HG03280 (cell line): Measurements from ENCODE around the gene RAB20.
A peak's percentile ranks its signal among the peaks of the same experiment; 100 is the strongest.

Experiments
- ATAC-seq: cut with Tn5 transposase; IDR thresholded peaks from one replicate; pipeline ENCODE4 v1.9.1; 2021; ENCODE audit warnings: mild to moderate bottlenecking, moderate library complexity; ENCODE audit not compliant: unreplicated experiment

Gene RAB20

DNA sequence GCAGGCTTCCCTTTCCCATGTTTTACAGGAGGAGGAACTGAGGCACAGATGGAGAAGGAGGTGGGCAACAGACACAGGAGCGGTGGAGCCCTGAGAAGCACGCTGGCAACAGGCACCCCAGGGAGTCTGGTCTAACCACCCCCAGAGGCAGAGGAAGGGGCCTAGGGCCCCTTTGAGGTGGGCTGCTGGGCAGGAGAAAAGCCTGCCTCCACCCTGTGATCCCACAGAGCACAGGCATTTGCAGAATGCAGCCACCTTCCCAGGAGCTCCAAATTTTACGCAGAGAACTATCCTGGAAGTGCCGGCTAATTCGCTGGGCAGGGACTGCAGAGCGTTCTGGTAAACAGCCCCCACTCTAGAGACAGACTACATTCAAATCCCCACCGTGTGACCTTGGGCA is 30.4 kb downstream of the RAB20 start:
- ATAC-seq = no peak

DNA sequence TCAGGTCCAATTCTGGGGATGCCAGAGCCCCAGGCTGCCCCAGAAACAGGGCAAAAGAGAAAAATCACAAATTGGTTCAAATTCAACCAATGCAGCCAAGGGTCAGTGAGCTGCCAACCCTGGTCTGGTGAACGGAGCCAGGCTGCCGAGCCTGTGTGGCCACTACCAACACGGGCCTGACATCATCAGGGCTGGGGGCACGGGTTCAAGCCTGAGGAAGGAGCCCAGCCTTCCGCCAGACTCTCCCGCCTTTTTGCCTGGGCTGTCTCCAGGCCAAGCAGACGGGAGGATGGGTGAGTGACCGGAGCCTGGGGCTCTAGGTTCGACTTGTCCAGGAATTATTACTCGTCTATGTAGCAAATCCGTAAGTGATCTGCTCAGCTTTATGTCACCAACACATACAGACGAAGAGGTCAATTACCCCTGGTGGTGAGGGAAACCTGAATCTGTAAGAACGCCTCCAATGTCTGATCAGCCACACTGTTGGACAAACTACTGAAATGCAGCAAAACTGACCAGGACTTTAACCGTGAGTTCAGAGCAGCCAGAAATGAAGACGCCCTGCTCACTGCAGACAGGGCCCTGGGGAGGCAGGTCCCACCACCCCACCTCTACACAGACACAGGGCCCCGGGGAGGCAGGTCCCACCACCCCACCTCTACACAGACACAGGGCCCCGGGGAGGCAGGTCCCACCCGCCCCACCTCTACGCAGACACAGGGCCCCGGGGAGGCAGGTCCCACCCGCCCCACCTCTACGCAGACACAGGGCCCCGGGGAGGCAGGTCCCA is 31.8 kb downstream of the RAB20 start:
- no peak for ATAC-seq

DNA sequence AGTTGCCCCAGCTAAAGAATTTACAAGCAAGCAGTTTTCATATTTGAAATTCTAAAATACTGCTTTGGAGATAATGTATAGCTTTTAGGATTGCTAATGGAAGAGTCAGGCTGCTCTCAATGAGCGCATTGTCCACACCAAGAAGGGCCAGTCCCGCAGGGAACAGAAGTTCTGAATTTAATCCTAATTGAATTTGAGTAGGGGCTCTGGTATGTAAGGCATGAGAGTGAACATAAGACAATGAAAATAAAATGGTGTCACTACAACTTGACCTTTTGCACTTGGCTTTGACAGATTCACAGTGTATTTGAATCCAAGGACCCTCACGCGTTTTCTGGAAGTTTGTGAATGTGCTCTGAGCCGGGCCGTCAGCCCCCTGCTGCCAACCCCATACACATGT is 32.6 kb downstream of the RAB20 start:
- ATAC-seq = no peak

DNA sequence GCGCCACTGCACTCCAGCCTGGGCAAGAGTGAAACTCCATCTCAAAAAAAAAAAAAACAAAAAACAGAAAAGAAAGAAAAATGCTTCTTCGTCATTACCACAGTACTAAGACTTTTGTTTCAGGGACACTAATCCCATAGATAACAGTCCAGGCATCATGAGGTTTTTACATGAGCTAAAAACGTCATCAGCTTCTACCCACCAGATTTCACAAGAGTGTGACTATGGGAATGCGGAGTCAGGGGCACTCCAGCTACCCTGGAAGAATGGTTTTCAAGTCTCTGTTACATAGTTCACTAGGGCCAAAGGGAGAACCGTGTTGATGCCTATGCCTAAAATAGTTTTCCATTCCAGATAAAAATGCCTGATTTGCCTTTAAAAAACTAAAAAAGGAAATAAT is 33.2 kb downstream of the RAB20 start:
- no peak for ATAC-seq

DNA sequence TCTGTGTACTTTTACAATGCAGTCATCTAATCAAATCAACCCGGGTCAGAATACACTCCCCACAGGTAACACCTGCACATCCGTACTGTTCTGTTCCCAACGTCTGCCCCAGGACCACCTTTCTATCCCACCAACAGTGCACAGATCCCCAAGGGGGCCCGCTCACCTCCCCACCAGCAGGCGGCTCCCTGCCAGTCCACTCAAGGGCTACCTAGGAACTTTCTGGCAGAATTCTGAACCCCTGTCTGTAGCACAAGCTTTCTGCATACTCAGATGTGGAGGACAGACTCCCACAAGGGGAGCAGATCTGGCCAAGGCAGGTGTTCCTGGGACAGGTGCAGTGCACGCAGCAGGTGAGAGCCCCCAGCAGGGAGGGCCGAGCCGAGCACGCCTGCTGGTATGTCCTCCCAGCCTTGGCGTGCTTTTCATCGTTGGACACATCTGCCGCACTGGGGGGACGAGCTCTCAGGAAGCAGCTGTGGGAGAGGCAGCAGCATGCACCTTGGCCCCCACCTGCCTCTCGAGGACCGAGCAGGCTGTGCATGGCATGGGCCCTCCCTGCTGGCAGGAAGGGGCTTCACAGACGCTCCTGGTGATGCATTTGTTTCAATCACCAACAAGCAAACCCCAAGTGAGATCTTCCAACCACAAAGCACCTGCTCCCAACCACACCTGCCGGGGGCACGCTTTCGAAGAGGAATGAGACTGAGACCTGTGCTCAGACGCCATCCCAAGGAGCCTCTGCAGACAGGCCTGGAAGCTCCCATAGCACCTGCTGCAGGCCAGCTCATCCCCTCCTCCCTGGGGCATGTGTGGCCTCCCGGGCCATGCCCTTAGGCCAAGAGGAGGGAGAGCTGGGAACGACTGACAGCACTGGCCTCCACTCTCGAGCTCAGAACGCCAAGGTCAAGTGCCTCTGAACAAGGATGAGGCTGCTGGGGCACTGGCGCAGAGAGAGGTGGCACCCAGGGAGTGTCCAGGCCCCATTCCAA is 35.9 kb downstream of the RAB20 start:
- ATAC-seq = peak; percentile 60

DNA sequence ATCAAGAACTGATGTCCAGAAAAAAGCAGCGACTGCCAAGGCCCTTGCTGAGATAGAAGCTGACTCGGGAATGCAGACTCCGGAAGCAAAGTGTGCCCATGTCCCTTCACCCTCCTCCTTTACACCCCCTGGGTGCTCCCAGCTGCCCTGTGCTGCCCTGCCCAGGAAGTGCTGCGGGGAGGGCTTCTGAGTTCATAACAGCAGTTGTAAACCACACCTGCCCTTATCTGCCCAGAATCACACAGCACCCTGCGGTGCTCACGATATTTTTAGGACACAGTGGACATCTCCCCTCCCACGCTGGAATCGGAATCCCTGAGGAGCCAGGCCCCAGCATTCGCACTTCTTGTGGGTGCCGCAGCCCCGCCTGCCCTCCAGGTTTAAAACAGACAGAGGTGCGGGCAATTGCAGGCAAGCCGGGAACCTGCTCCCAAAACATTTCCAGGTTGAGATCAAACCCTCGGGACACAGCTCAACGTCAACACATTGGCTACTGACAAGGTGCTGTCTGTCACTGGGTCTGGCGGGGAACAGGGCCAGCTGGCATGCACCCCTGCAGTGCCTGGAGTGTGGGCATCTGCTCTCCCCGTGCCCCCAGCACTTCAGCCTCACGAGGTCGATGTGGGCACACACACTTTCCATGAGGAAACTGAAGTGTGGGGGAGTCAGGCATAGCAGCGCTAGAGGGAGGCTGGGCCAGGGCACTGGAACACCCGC is 36.8 kb downstream of the RAB20 start:
- no peak for ATAC-seq

DNA sequence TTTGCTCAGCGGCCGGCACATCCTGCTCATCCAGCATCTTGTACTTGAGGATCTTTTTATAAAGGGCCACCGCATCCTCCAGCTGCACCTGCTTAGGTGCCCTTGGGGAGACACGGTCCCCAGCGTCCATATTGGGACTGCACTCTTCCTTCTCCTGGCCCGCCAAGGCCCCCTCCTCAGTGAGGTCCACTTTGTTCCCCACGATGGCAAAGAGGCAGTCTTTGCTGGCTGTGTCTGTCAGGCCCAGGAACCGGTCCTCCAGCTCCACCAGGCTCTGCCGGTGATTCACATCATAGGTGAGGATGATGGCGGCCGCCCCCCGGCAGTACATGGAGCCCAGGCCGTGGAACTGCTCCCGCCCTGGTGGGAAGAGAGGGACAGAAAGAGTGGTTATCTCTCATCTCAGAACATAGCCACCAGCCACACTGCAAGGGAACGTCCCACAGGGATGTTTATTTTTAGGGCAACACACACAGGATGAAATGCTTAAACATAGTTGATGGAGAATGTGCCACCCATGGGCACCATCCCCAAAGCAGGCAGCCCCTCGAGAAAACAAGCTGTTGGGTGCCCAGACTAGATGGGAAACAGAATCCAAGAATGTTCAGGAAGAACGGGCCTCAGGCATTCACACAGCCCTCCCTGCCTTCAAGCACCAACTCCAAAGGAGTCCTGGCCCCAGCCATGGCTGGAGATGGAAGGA is 37.5 kb downstream of the RAB20 start:
- no peak for ATAC-seq

DNA sequence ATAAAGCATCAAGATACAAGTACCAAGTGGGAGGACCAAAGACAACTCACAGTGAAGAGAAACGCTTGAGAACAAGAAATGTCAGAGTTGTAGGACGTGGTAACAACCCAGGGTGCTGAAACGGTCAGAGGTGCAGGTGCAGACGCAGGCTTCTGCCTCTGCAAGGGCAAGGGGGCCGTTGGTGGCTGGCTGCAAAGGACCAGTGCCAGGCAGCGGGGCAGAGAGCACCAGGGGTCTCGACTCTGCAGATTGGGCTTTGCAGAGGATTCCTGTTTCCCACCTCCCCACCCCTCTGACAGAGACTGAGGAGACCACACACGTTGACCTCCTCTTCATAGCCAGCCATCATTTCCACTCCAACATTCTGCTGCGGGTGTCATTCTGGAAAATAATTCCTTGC is 38.3 kb downstream of the RAB20 start:
- no peak for ATAC-seq

DNA sequence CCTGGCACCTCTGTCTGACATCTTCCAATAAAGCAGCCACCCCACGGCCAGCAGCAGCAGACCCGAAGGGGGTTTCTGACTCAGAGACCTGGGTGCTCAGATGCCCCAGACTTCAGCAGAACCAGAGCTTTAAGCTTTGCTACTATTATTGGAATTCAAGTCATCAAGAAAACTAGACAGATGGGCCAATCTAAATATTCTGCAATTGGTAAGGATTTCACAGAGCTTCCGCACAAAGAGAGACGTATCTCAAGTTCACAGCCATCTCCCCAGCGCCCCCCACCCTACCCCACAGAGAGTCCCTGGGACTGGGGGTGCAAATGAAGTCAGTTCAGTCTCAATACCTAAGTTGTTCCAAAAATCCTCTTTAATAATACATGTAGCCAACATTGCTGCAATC is 38.8 kb downstream of the RAB20 start:
- ATAC-seq = no peak

DNA sequence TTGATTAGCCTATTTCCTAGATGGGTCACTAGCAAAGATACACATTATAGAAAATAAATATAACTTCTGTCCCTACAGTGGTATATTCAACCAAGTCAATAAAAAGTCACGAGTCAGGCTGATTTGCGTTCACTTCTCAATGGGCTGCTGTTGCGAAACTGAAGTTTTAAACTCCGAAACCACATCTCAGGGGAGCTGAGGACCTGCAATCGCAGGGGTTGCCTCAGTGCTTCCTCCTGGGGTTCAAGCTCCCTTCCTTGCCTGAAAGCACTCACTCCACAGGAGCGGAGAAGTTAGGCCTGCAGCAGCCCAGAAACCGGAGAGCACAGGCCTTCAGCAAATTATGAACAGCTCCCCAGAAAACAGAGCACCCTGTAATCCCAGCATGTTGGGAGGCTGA is 39.6 kb downstream of the RAB20 start:
- ATAC-seq = no peak

DNA sequence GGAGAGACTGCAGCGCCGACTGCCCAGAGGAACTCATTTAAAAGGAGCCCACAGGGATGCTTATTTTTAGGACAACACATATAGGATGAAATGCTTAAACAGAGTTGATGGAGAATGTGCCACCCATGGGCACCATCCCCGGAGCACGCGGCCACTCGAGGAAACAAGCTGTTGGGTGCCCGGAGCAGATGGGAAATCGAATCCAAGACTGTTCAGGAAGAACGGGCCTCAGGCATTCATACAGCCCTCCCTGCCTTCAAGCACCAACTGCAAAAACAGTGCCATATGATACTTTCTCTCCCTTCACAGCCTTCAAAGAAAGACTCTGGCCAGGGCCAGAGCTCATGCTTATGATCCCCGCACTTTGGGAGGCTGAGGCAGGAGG is 40.2 kb downstream of the RAB20 start:
- ATAC-seq = no peak

DNA sequence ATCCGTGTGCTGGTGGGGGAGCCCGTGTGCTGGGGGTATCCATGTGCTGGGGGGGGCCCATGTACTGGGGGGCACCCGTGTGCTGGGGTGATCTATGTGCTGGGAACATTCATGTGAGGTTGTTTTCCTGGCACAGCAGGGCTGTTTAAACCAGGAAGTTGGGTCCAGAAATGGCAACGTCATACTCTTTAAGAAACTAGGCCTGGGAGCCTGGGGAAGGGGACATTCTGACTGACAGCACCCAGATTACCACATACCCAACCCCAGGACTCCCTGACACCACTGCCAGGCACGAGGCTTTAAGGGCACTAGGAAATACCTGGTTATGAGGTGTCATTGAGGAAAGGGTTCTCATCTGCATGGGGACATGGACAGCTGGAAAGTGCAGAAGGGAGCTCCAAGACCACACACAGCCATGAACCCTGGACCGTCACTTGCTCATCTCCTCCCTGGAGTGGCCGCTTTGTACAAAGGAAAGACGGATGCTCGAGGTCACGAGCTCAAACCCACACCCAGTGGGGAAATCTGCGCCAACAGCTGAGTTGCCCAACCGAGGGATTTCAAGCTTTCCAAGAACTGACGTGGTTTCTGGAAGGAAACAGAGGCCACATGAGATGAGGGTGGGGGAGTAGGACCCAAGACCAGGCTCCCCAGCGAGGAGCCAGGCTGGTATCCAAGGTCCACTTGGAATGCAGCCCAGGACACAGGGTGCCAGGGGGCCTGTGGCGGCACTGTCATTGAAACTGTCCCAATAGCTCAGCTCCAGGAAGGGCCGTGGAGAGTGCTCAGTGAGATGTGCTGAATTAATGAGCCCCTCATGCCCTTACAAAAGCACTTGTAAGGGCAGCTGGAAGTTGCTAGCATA is 40.9 kb downstream of the RAB20 start:
- no peak for ATAC-seq

DNA sequence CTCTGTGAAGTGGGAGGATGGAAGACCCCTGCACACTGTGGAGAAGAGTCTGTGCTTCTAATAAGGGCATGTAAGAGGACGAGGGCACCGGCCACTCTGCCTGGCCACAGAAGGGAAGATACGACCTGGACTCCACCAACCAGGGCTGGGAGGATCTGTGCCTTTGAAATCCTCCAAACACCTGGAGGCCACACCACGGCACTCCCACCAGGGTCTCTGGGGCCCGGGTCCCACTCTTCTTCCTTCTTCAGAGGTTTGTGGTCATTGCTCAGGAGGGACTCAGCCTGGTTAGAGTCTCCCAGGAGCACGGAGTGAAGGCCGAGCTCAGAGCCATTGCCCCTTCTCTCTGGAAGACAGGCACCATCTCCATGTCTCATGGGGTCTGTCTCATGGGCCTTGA is 42.0 kb downstream of the RAB20 start:
- no peak for ATAC-seq

DNA sequence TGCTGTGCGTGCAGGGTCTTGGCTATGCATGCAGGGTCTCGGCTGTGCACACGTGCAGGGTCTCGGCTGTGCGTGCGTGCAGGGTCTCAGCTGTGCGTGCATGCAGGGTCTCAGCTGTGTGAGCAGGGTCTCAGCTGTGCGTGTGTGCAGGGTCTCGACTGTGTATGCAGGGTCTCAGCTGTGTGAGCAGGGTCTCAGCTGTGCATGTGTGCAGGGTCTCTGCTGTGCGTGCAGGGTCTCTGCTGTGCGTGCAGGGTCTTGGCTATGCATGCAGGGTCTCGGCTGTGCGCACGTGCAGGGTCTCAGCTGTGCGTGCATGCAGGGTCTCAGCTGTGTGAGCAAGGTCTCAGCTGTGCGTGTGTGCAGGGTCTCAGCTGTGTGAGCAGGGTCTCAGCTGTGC is 42.5 kb downstream of the RAB20 start:
- ATAC-seq = no peak

DNA sequence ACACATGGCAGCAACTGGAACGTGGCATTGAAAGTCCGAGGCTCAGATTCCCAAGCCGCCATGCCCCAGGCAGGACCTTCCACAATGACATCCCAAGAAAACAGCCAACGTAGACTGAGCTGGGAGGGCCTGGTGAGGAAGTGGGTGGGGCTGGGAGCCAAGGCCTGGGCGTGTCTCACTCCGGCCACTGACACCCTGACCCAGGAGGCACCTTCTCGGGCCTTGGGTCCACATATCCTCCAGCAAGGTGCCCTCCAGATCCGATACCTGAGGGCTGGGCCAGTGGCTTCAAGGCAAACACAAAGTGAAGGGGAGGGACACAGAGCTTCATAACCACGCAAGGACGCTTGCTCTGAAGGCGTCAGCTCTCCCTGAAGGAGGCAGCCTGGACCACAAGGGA is 43.0 kb downstream of the RAB20 start:
- no peak for ATAC-seq

DNA sequence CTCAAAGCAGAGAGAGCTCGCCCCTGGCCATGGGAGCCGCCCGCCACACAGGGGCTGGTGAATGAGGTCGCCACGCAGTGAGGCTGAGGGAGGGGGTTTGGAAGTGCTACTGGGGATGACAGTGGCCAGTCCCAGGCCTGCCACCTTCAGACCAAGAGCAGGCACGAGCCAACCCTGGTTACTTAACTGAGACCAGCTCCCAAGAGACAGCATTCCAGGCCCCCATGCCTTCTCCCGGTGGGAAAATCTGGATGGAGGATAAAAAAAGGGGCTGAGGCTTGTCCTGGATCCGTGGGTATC is 43.3 kb downstream of the RAB20 start:
- ATAC-seq = no peak

DNA sequence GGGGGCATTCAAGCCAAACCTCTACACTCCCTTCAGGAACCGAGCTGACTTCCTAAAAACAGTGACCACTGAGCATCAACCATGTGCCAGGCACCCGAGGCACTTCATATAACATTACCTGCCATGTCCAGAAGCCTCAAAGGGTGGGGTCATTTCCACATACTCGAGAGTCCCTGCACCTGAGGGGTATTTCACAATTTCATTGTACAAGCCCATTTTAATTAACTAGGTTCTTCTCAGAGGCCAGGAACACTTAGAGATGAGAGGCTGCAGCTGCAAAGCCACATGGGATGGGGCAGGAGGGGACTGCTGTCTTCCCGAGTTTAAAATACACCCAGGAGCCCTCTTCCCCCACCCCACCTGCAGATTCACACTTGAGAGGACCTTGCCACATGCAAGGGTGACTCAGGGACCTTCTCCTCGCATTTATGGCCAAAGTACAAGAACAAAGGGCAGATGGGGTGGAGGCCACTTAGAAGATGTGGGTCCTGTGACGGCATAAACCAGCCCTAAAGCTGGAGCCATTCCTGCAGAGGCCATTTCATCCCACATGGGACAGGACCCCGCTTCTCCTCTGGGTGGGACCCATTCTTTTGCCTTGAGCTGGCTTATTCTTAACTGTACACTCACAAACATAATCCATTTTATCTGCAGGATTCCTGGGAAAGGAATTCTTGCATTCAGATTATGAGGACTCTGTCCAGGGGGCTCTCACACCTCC is 43.9 kb downstream of the RAB20 start:
- ATAC-seq = no peak

DNA sequence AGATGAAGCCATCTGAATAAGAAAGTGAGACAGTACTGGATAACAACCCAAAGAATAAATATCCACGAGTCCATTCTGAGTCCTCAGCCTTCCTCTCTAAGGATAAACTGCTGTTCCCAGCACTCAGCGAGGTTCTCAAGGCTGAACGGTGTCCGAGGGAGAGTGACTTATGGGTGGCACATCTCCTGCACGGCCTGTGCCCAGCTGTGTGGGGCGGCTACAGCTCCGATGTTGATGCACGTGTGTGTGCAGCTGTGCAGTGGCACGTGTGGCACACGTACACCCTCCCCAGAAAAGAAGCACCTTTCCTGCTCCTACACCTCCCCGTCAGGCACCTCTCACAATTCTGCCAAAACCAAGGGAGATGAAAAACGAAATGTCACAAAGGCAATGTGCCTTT is 45.0 kb downstream of the RAB20 start:
- no peak for ATAC-seq

DNA sequence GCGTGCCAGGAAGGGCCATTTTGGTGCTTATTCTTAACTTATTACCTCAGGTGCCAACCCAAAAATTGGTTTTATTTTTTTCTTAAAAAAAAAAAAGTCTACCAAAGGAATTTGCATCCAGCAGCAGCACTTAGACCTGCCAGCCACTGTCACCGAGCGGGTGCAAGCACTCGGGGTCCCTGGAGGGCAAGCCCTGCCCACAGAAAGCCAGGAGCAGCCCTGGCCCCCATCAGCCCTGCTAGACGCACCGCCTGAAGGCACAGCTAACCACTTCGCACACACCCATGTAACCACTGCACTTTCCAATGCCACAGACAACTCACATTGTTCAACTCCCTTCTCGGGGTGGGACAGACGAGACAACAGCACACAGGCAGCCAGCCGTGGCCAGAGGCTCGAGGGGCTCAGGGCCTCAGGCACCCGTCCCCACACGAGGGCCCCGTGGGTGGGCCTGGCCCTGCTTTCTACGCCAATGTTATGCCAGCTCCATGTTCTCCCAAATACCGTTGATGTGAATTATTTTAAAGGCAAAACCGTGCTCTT is 49.3 kb downstream of the RAB20 start:
- ATAC-seq = no peak
